DOHH2 (cell line): ENCODE data around the gene UBN1.

ENCODE experiments used
- H3F3A ChIP-seq: fragments of 200-600 bp; sonication (generic), shearing (Covaris generic); 2 replicates; pipeline ENCODE4 v1.6.0; 2016; ENCODE audit warnings: antibody characterized with exemption, mild to moderate bottlenecking; ENCODE audit not compliant: control insufficient read depth, insufficient read depth
- H3K27ac ChIP-seq: fragments of 200-600 bp; sonication (generic); 2 replicates; pipeline ENCODE4 v1.5.1; 2014; ENCODE audit warnings: low read depth, mild to moderate bottlenecking, low read length, moderate library complexity
- H3K27me3 ChIP-seq: fragments of 200-600 bp; sonication (generic); 2 replicates; pipeline ENCODE4 v1.6.1; 2014; ENCODE audit warnings: mild to moderate bottlenecking, low read length, mixed read lengths; ENCODE audit not compliant: control insufficient read depth
- H3K36me3 ChIP-seq: fragments of 200-600 bp; sonication (generic); 2 replicates; pipeline ENCODE4 v1.6.1; 2014; ENCODE audit warnings: mild to moderate bottlenecking, low read length, moderate library complexity, mixed read lengths; ENCODE audit not compliant: control insufficient read depth
- H3K4me1 ChIP-seq: fragments of 200-600 bp; sonication (generic); 2 replicates; pipeline ENCODE4 v1.6.1; 2014; ENCODE audit warnings: mild to moderate bottlenecking, low read length, mixed read lengths; ENCODE audit not compliant: control insufficient read depth
- H3K4me2 ChIP-seq: fragments of 200-600 bp; sonication (generic); 2 replicates; pipeline ENCODE4 v1.6.0; 2014; ENCODE audit warnings: mild to moderate bottlenecking, low read length, moderate library complexity
- H3K4me3 ChIP-seq: fragments of 200-600 bp; sonication (generic); 2 replicates; pipeline ENCODE4 v1.5.1; 2014; ENCODE audit warnings: mild to moderate bottlenecking, low read length, mixed read lengths
- H3K79me2 ChIP-seq: fragments of 200-600 bp; sonication (generic); 2 replicates; pipeline ENCODE4 v1.6.1; 2014; ENCODE audit warnings: mild to moderate bottlenecking, low read length, mixed read lengths; ENCODE audit not compliant: control insufficient read depth
- H3K9me2 ChIP-seq: fragments of 200-600 bp; sonication (generic); replicated peaks from 2 replicates; pipeline ENCODE4 v1.6.1; 2014; ENCODE audit warnings: mild to moderate bottlenecking, low read length, mixed read lengths; ENCODE audit not compliant: control insufficient read depth
- H3K9me3 ChIP-seq: fragments of 200-600 bp; sonication (generic); 2 replicates; pipeline ENCODE4 v1.6.1; 2014; ENCODE audit warnings: antibody characterized with exemption, low read length, mixed read lengths; ENCODE audit not compliant: control insufficient read depth, insufficient read depth
- H4K20me1 ChIP-seq: fragments of 200-600 bp; sonication (generic); 2 replicates; pipeline ENCODE4 v1.6.0; 2014; ENCODE audit warnings: low read depth, mild to moderate bottlenecking, antibody characterized with exemption, low read length, moderate library complexity; ENCODE audit not compliant: control insufficient read depth, insufficient read depth
- CTCF ChIP-seq: fragments of 200-600 bp; sonication (generic); IDR thresholded peaks from one replicate; pipeline ENCODE4 v1.5.1; 2014; ENCODE audit warnings: antibody characterized with exemption, mild to moderate bottlenecking, low read depth, low read length; ENCODE audit not compliant: poor library complexity, severe bottlenecking
- EZH2phosphoT487 ChIP-seq: fragments of 200-600 bp; sonication (generic); IDR thresholded peaks from 2 replicates; pipeline ENCODE4 v1.6.1; 2017; ENCODE audit warnings: borderline replicate concordance, mild to moderate bottlenecking, antibody characterized with exemption, low read length, moderate library complexity, mixed read lengths

Gene UBN1

DNA sequence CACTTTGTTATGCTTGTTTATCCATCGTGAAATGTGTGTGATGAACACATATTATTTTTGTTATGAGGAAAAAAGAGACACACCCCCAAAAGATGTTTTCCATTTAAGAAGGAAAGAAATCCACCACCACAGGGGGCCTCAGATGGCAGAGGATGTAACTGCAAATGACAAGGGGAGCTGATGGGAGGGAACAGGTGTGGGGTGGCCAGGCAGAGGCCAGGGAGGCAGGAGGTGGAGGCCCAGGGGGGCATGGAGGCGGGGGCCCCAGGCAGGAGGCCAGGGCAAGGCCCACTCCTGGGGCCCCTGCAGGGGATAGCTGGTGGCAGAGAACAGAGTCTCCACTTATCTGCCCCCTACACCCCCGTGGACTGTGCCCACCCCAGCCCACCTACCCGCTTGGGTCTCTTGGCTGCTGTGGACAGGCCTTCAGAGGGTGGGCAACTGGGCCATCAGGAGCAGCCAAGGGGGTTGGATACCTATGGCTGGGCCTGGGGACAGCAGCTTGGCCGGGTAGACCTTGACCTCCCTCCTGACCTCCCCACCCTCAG is 61.6 kb downstream of the UBN1 start:
- H4K20me1 ChIP-seq = no peaks in the 10 kb centered on the region
- H3K36me3 ChIP-seq = no peaks in the 10 kb centered on the region
- H3K27me3 ChIP-seq = 0 out of 2 replicates have a peak, but pooled peaks cover 3% of the 10 kb centered on the region
- TF ChIP-seq EZH2phosphoT487 (no peak), CTCF (no peak)
- no peaks in the 10 kb centered on the region for H3K4me1 ChIP-seq
- H3K9me3 ChIP-seq = no peaks in the 10 kb centered on the region
- no peaks in the 10 kb centered on the region for H3F3A ChIP-seq
- no peak overlapping the region for H3K4me3 ChIP-seq
- no peak overlapping the region for H3K4me2 ChIP-seq
- H3K9me2 ChIP-seq = no peaks in the 10 kb centered on the region
- H3K27ac ChIP-seq = no peak overlapping the region
- H3K79me2 ChIP-seq = no peaks in the 10 kb centered on the region

- Histone ChIP-seq H3K9me2 (no peaks in the 10 kb centered on the region), H3K27me3 (no peaks in the 10 kb centered on the region), H4K20me1 (no peaks in the 10 kb centered on the region), H3K4me2 (no peak overlapping the region), H3K4me1 (no peaks in the 10 kb centered on the region), H3K36me3 (no peaks in the 10 kb centered on the region), H3K27ac (no peak overlapping the region), H3F3A (no peaks in the 10 kb centered on the region), H3K9me3 (no peaks in the 10 kb centered on the region), H3K79me2 (no peaks in the 10 kb centered on the region), H3K4me3 (no peak overlapping the region)
- TF ChIP-seq CTCF (no peak), EZH2phosphoT487 (no peak)
These were observed 62.5 kb downstream of the UBN1 start for GRCh38 chr16:4909825-4910224.

- Histone ChIP-seq H3K4me2 (no peak overlapping the region), H3K36me3 (no peaks in the 10 kb centered on the region), H3K4me1 (no peaks in the 10 kb centered on the region), H3K9me3 (no peaks in the 10 kb centered on the region), H3K4me3 (no peak overlapping the region), H3K9me2 (no peaks in the 10 kb centered on the region), H3F3A (no peaks in the 10 kb centered on the region), H3K27ac (no peak overlapping the region), H3K79me2 (no peaks in the 10 kb centered on the region), H3K27me3 (no peaks in the 10 kb centered on the region), H4K20me1 (no peaks in the 10 kb centered on the region)
- TF ChIP-seq CTCF (no peak), EZH2phosphoT487 (no peak)
These were observed 63.5 kb downstream of the UBN1 start for GRCh38 chr16:4910828-4911227.
